ENCODE data around the gene LNPK.
"Not testable (repeated sequence)": the region's sequence is repeated elsewhere in the genome, so short reads cannot be mapped to it uniquely, and the experiment has no call there.

The LNPK gene

GRCh38 chr2:175914846-175915245 is 87.2 kb downstream of the LNPK start:
- no peak overlapping the region for H3K4me3 ChIP-seq (ENCODE audit: low read depth, low read length)
- no peak for TF ChIP-seq CTCF (IDR thresholded peaks at IDR 0.05; ENCODE audit: insufficient read depth, low read depth, low read length, missing control alignments)
- DNase-seq (ENCODE audit: low read depth), result no peak

- H3K4me3 ChIP-seq (ENCODE audit: low read depth, low read length); DNase-seq (ENCODE audit: low read depth): not testable (repeated sequence)
Observed at GRCh38 chr2:175913849-175914743, 88.0 kb downstream of the LNPK start.

GRCh38 chr2:175913267-175913666 is 88.8 kb downstream of the LNPK start:
- H3K4me3 ChIP-seq (ENCODE audit: low read depth, low read length); DNase-seq (ENCODE audit: low read depth): not testable (repeated sequence)

GRCh38 chr2:175904035-175904434 is 98.0 kb downstream of the LNPK start:
- no peak for TF ChIP-seq CTCF (IDR thresholded peaks at IDR 0.05; ENCODE audit: insufficient read depth, low read depth, low read length, missing control alignments)
- H3K4me3 ChIP-seq (ENCODE audit: low read depth, low read length), result no peak overlapping the region
- DNase-seq (ENCODE audit: low read depth), result no peak

GRCh38 chr2:175903384-175903936 is 98.6 kb downstream of the LNPK start:
- DNase-seq (ENCODE audit: low read depth), result no peak
- no peak for TF ChIP-seq CTCF (IDR thresholded peaks at IDR 0.05; ENCODE audit: insufficient read depth, low read depth, low read length, missing control alignments)
- H3K4me3 ChIP-seq (ENCODE audit: low read depth, low read length), result no peak overlapping the region

GRCh38 chr2:175895957-175896356 is 106.1 kb downstream of the LNPK start:
- H3K4me3 ChIP-seq (ENCODE audit: low read depth, low read length); DNase-seq (ENCODE audit: low read depth): not testable (repeated sequence)

GRCh38 chr2:175892046-175892445 is 110.0 kb downstream of the LNPK start:
- no peak overlapping the region for H3K4me3 ChIP-seq (ENCODE audit: low read depth, low read length)
- DNase-seq (ENCODE audit: low read depth), result no peak
- no peak for TF ChIP-seq CTCF (IDR thresholded peaks at IDR 0.05; ENCODE audit: insufficient read depth, low read depth, low read length, missing control alignments)

GRCh38 chr2:175890636-175891242 is 111.3 kb downstream of the LNPK start:
- no peak for DNase-seq (ENCODE audit: low read depth)
- no peak overlapping the region for H3K4me3 ChIP-seq (ENCODE audit: low read depth, low read length)
- no peak for TF ChIP-seq CTCF (IDR thresholded peaks at IDR 0.05; ENCODE audit: insufficient read depth, low read depth, low read length, missing control alignments)
